SK-N-DZ (cell line): ENCODE measurements around the gene TRUB1. TPM values are rescaled to one million over a fixed set of nuclear protein-coding genes. Genes with fewer than 3 reads are reported as not detected.
"Not testable (repeated sequence)": the region's sequence is repeated elsewhere in the genome, so short reads cannot be mapped to it uniquely, and the experiment has no call there.

Source experiments
- DNase-seq: peaks from one replicate; pipeline ENCODE4 v3.0.0-alpha.2; 2015; ENCODE audit warnings: low spot score
- polyA plus RNA-seq, 2 experiments: library from polyadenylated mRNA; depleted of rRNA; stranded (reverse); fragments of >200 nt; gene quantifications; 2 replicates each; pipeline ENCODE4 v1.2.3, GENCODE V29; 2014

The TRUB1 gene
- 37.1 and 37.6 TPM in 2 replicates for polyA plus RNA-seq (2014; cell fraction: cytosol; rRNA removed)
- polyA plus RNA-seq (2014; cell fraction: nucleus; rRNA removed): 29.8 and 30.2 TPM in 2 replicates

DNA sequence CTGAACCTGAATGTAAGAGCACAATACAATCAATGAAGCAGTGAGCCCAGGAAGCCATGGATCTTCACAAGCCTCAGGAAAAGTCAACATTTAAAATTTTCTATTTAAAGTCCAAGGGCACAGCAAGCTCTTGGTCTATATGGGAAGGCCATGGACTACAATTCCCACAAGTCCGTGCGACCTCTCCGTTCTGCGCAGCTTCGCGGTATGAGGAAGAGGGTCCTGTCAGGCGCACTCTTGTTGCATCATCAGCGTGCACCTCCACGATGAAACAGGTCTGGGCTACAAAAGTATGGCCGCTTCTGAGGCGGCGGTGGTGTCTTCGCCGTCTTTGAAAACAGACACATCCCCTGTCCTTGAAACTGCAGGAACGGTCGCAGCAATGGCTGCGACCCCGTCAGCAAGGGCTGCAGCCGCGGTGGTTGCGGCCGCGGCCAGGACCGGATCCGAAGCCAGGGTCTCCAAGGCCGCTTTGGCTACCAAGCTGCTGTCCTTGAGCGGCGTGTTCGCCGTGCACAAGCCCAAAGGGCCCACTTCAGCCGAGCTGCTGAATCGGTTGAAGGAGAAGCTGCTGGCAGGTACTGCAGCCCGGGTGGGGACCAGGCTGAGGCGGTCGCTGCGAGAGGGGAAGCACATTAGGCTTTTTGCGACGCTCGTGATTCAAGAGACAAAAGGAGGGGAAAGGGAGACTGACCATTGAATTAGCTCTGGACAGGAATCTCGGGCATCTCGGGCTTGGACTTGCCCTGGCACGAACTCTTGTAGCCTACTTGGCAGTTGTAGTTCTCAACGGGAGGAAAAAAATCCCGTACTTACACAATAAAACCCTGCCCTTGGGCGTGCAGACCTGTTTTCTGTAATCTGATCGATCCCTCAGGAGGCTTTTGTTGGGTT, at the start of gene TRUB1:
Gene TRUB1 (plus strand): TSS at position 234 of the 894 bp plus-strand sequence. CDS start 59 bp downstream, at position 293.
- DNase-seq: peak; percentile 94

GRCh38 chr10:114893251-114893650, 44.7 kb upstream of the TRUB1 start:
- DNase-seq: no peak

GRCh38 chr10:114894911-114895310, 43.1 kb upstream of the TRUB1 start:
- DNase-seq: no peak

- not testable (repeated sequence) for DNase-seq
Observed at GRCh38 chr10:114897011-114897410, 41.0 kb upstream of the TRUB1 start.

DNA sequence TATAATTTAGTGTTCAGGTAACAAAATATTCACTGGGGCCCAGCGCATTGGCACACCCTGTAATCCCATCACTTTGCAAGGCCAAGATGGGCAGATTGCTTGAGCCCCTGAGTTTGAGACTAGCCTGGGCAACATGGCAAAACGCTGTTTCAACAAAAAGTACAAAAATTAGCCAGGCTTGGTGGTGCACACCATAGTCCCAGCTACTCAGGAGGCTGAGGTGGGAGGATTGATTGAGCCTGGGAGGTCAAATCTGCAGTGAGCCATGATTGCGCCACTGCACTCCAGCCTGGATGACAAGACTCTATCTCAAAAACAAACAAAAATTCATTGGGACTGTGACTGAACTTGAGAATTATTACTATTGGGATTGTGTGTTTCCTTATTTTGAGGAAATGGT, 40.4 kb upstream of the TRUB1 start:
- no peak for DNase-seq

DNA sequence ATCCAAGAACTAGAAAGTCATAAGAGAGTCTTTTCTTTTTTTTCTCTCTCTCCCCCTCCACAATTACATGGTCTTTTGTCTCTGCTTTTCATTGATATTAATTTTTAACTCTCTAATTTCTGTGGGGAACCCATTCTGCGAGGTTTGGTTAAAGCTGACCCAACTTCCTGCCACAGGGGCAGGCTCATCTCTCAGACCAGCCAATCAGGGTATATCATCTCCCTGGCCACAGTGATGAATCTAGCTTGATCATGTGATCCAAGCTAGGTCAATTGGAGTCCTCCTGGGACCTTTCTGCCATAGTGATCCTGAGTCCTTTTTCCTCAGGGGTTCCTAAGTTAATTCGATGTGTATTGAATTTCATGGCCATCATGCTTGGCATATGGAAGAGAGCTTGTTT, 38.0 kb upstream of the TRUB1 start:
- DNase-seq: no peak

DNA sequence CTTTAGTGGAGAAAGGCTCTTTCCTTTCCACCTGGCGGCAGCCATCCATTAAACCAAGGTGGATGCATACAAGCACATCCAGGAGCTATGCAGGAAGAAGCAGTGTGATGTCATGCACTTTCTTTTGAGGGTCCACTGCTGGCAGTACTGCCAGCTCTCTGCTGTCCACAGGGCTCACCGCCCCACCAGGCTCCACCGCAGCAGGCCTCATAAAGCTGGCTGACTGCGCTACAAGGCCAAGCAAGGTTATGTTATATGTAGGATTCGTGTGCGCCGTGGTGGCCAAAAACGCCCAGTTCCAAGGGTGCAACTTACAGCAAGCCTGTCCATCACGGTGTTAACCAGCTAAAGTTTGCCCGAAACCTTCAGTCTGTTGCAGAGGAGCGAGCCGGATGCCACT, 37.3 kb upstream of the TRUB1 start:
- no peak for DNase-seq

DNA sequence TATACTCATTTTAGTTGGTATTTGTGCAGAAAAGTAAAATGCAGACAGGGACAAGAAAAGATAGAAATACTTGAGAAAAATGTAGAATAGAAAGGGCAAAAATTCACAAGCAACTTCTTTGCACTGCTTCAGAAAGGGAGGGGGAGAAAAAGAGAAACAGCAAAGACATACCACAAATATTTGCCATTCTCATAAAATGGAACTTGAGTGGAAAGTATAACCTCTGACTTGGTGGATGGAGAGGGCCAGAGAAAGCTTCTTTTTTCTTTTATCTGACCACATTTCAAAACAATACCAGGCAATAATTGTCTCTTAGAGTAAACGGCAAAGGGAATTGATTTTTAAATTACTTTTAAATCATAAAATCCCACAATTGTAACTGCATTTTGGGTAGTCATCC, 35.8 kb upstream of the TRUB1 start:
- no peak for DNase-seq

GRCh38 chr10:114905450-114905849, 32.5 kb upstream of the TRUB1 start:
- DNase-seq: no peak

DNA sequence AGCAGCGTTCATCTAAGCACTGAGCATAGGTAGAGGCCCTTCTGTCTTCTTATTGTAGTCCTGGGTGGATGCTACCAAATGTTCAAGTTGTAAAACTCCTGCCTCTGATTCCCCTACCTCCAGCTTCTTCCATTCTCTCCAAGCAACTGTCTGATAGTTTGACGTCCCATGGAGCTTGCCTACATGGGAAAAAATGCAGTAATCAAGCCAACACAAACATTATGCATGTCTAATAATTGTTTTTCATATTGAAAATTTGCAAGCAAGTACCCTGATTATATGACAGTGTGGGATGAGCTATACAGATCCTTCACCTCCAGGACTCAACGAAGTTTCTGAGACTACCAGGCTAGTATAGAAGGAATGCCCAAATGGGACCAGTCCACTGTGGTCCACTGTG, 31.0 kb upstream of the TRUB1 start:
- DNase-seq: no peak

- DNase-seq: no peak
Observed at GRCh38 chr10:114908896-114909295, 29.1 kb upstream of the TRUB1 start.

- DNase-seq: no peak
Observed at GRCh38 chr10:114911052-114911711, 26.8 kb upstream of the TRUB1 start.

DNA sequence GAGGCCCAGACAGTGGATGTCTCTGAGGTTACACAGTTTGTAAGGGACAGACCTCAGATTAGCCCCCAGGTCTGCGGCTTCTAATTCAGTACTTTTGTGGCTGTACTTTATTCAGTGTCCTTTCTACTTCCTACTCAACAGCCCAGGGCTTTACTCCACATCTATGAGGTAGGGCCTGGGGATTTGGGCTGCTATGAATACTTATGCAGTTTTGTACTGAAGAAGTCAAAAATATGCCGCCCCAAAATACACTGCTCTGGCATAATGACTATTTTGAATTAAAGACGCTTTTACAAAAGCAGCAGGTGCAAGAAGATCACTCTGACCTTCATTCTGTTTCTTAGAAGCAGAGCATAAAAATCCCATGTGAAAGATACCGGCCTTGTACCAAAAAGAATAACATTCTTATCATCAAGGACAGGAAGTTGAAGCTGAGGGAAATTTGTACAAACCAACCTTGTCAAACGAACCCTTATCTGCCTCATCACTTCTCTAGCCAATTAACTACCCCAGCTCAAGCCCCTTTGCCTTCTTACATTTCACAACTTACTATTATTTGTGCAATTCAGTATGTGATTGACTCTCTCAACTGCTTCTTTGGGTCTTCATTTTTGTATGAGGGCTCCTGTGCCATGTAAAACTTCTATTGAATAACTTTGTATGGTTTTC, 26.1 kb upstream of the TRUB1 start:
- DNase-seq: no peak

GRCh38 chr10:114912470-114912859, 25.5 kb upstream of the TRUB1 start:
- no peak for DNase-seq

GRCh38 chr10:114914560-114914959, 23.4 kb upstream of the TRUB1 start:
- DNase-seq: no peak

GRCh38 chr10:114915294-114915693, 22.7 kb upstream of the TRUB1 start:
- no peak for DNase-seq

- no peak for DNase-seq
Observed at GRCh38 chr10:114916653-114917052, 21.3 kb upstream of the TRUB1 start.

GRCh38 chr10:114917459-114917858, 20.5 kb upstream of the TRUB1 start:
- DNase-seq: no peak

GRCh38 chr10:114917927-114918672, 19.9 kb upstream of the TRUB1 start:
- DNase-seq: no peak

DNA sequence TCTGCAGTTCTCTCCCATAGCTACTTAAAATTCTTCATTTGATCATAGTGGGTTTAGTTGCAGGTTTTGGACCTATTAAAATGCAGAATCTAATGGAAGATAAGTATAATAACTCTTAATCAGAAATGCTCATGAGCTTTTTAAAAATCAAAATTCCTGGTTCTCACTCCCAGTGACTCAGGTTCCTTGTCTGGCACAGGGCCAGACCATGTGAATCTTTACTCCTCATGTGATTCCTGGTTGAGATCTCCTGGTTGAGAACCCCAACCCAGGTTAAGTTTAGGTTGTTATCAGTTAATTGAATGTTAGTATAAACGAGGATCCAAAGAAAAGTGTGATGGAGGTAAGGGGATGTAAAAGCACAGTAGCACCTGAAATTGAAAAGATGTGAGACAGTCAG, 17.5 kb upstream of the TRUB1 start:
- no peak for DNase-seq

DNA sequence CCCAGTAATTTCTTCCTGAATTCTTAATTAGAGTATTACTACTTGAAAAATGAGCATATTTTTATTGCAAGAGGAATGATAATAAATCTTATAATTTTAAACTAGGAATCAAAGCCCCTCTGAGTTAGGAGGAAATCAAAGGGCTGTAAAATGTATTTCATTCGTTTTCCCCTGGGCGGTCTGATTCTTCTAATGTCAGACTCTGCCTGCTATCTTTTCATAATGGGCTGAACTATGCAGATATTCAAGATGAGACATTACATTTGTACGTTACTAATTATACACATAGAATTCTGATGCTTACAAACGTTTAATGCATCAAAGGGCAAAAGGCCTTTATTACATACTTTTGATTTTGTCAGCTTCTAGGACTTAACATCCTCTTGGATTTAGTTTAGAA, 16.0 kb upstream of the TRUB1 start:
- DNase-seq: no peak

- DNase-seq: no peak
Observed at GRCh38 chr10:114923551-114923950, 14.4 kb upstream of the TRUB1 start.
